ENCODE measurements around the gene SMIM41. TPM values are rescaled to one million over a fixed set of nuclear protein-coding genes. Genes with fewer than 3 reads are reported as not detected.

The SMIM41 gene
- total RNA-seq, 1 experiment from 2014 or later = not detected

GRCh38 chr12:52090291-52090690 lies 10.8 kb downstream of the SMIM41 start:
- Histone ChIP-seq H3K4me1 (ENCODE audit: control insufficient read depth, insufficient read depth, low read length) (no peaks in the 10 kb centered on the region), H3K27ac (ENCODE audit: low read length) (no peak overlapping the region), H3K36me3 (ENCODE audit: control insufficient read depth, insufficient read depth, low read length) (no peaks in the 10 kb centered on the region), H3K4me3 (ENCODE audit: low read depth in 2 of 2, low read length in 2 of 2) (no peak overlapping the region), H3K27me3 (ENCODE audit: control insufficient read depth, insufficient read depth, low read length) (peaks cover 14% of the 10 kb centered on the region), H3K9me3 (ENCODE audit: control insufficient read depth, insufficient read depth, low read depth, low read length) (no peaks in the 10 kb centered on the region)
- in situ Hi-C loops (cut with HindIII; ENCODE audit: low pct_unique_long_range_greater_than_20kb, low sequenced_read_pairs) = no loop called here
- POLR2A ChIA-PET = no interaction called here
- intact Hi-C loops (cut with micrococcal nuclease; ENCODE audit: unreplicated experiment) = no loop called here
- TF ChIP-seq, protein P1, sequence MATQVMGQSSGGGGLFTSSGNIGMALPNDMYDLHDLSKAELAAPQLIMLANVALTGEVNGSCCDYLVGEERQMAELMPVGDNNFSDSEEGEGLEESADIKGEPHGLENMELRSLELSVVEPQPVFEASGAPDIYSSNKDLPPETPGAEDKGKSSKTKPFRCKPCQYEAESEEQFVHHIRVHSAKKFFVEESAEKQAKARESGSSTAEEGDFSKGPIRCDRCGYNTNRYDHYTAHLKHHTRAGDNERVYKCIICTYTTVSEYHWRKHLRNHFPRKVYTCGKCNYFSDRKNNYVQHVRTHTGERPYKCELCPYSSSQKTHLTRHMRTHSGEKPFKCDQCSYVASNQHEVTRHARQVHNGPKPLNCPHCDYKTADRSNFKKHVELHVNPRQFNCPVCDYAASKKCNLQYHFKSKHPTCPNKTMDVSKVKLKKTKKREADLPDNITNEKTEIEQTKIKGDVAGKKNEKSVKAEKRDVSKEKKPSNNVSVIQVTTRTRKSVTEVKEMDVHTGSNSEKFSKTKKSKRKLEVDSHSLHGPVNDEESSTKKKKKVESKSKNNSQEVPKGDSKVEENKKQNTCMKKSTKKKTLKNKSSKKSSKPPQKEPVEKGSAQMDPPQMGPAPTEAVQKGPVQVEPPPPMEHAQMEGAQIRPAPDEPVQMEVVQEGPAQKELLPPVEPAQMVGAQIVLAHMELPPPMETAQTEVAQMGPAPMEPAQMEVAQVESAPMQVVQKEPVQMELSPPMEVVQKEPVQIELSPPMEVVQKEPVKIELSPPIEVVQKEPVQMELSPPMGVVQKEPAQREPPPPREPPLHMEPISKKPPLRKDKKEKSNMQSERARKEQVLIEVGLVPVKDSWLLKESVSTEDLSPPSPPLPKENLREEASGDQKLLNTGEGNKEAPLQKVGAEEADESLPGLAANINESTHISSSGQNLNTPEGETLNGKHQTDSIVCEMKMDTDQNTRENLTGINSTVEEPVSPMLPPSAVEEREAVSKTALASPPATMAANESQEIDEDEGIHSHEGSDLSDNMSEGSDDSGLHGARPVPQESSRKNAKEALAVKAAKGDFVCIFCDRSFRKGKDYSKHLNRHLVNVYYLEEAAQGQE (IDR thresholded peaks at IDR 0.05; ENCODE audit: insufficient read depth in 1 of 2, low read depth in 2 of 2, low read length in 1 of 2) = no peak
- TF ChIP-seq SIN3A (IDR thresholded peaks at IDR 0.05; ENCODE audit: borderline replicate concordance, insufficient read depth, low read depth, low read length) = no peak
- no peak for TF ChIP-seq CTCF (IDR thresholded peaks at IDR 0.05)
- TF ChIP-seq TCF7L2 (IDR thresholded peaks at IDR 0.05; ENCODE audit: low read depth, low read length) = no peak
- no peak for TF ChIP-seq POLR2AphosphoS5 (IDR thresholded peaks at IDR 0.05; ENCODE audit: low read depth, low read length)
- CTCF ChIA-PET = no interaction called here
- DNase-seq (ENCODE audit: low read depth, low spot score) (no peak), ATAC-seq (no peak)
- BruUV-seq (replicated peaks) = no TSS peak

- Histone ChIP-seq H3K9me3 (ENCODE audit: control insufficient read depth, insufficient read depth, low read depth, low read length) (no peaks in the 10 kb centered on the region), H3K4me3 (ENCODE audit: low read depth in 2 of 2, low read length in 2 of 2) (no peak overlapping the region), H3K27ac (ENCODE audit: low read length) (no peak overlapping the region), H3K4me1 (ENCODE audit: control insufficient read depth, insufficient read depth, low read length) (no peaks in the 10 kb centered on the region), H3K36me3 (ENCODE audit: control insufficient read depth, insufficient read depth, low read length) (no peaks in the 10 kb centered on the region), H3K27me3 (ENCODE audit: control insufficient read depth, insufficient read depth, low read length) (peaks cover 14% of the 10 kb centered on the region)
- ATAC-seq = no peak
- intact Hi-C loops (cut with micrococcal nuclease; ENCODE audit: unreplicated experiment) (no loop called here), in situ Hi-C loops (cut with HindIII; ENCODE audit: low pct_unique_long_range_greater_than_20kb, low sequenced_read_pairs) (no loop called here)
- TF ChIP-seq SIN3A (IDR thresholded peaks at IDR 0.05; ENCODE audit: borderline replicate concordance, insufficient read depth, low read depth, low read length) = no peak
- TF ChIP-seq POLR2AphosphoS5 (IDR thresholded peaks at IDR 0.05; ENCODE audit: low read depth, low read length) = no peak
- TF ChIP-seq, protein P1 (IDR thresholded peaks at IDR 0.05; ENCODE audit: insufficient read depth in 1 of 2, low read depth in 2 of 2, low read length in 1 of 2) = no peak
- no peak for TF ChIP-seq CTCF (IDR thresholded peaks at IDR 0.05)
- no peak for TF ChIP-seq TCF7L2 (IDR thresholded peaks at IDR 0.05; ENCODE audit: low read depth, low read length)
- no TSS peak for BruUV-seq (replicated peaks)
- DNase-seq (ENCODE audit: low read depth, low spot score) = no peak
- CTCF ChIA-PET = interaction anchor here (0.6 kb wide), 1 partner anchor 66 kb away, joined by 3 read pairs; no protein-coding TSS in a partner anchor
- POLR2A ChIA-PET = no interaction called here
Observed at GRCh38 chr12:52091061-52091460, 11.6 kb downstream of the SMIM41 start.

Measured in Panc1 (cell line).